Measurements from ENCODE around the gene CGNL1.

Gene CGNL1

GRCh38 chr15:57386976-57387375, 10.7 kb downstream of the CGNL1 start:
- DNase-seq: no peak

GRCh38 chr15:57387564-57388076, 11.3 kb downstream of the CGNL1 start:
- DNase-seq: no peak

- no peak for DNase-seq
Measured at GRCh38 chr15:57388464-57388863, 12.2 kb downstream of the CGNL1 start.

- no peak for DNase-seq
Measured at GRCh38 chr15:57389991-57390390, 13.7 kb downstream of the CGNL1 start.

- DNase-seq: no peak
Measured at GRCh38 chr15:57390583-57390982, 14.3 kb downstream of the CGNL1 start.

- DNase-seq: no peak
Measured at GRCh38 chr15:57391537-57391936, 15.2 kb downstream of the CGNL1 start.

GRCh38 chr15:57393061-57393460, 16.8 kb downstream of the CGNL1 start:
- no peak for DNase-seq

GRCh38 chr15:57395292-57395691, 19.0 kb downstream of the CGNL1 start:
- no peak for DNase-seq

- no peak for DNase-seq
Measured at GRCh38 chr15:57398336-57398735, 22.0 kb downstream of the CGNL1 start.

- no peak for DNase-seq
Measured at GRCh38 chr15:57401546-57401945, 25.2 kb downstream of the CGNL1 start.

GRCh38 chr15:57403017-57403416, 26.7 kb downstream of the CGNL1 start:
- DNase-seq: no peak

GRCh38 chr15:57403566-57404325, 27.4 kb downstream of the CGNL1 start:
- no peak for DNase-seq

- DNase-seq: no peak
Measured at GRCh38 chr15:57405133-57405532, 28.8 kb downstream of the CGNL1 start.

GRCh38 chr15:57406062-57406772, 29.9 kb downstream of the CGNL1 start:
- no peak for DNase-seq

GRCh38 chr15:57410373-57410772, 34.1 kb downstream of the CGNL1 start:
- no peak for DNase-seq

- DNase-seq: no peak
Measured at GRCh38 chr15:57411945-57412768, 35.9 kb downstream of the CGNL1 start.

- no peak for DNase-seq
Measured at GRCh38 chr15:57415602-57416001, 39.3 kb downstream of the CGNL1 start.

- no peak for DNase-seq
Measured at GRCh38 chr15:57418635-57419034, 42.3 kb downstream of the CGNL1 start.

GRCh38 chr15:57419335-57419734, 43.0 kb downstream of the CGNL1 start:
- DNase-seq: no peak

GRCh38 chr15:57421110-57421509, 44.8 kb downstream of the CGNL1 start:
- DNase-seq: no peak

GRCh38 chr15:57421551-57421950, 45.2 kb downstream of the CGNL1 start:
- no peak for DNase-seq

GRCh38 chr15:57422113-57422754, 45.9 kb downstream of the CGNL1 start:
- no peak for DNase-seq

GRCh38 chr15:57423599-57424140, 47.4 kb downstream of the CGNL1 start:
- DNase-seq: no peak
